Measurements from ENCODE around the gene TTLL11. TPM values are rescaled to one million over a fixed set of nuclear protein-coding genes. Genes with fewer than 3 reads are reported as not detected.

TTLL11 gene
- total and polyA plus RNA-seq, 8 donors = 5.4 to 11.6 (median 9.5) TPM

DNA sequence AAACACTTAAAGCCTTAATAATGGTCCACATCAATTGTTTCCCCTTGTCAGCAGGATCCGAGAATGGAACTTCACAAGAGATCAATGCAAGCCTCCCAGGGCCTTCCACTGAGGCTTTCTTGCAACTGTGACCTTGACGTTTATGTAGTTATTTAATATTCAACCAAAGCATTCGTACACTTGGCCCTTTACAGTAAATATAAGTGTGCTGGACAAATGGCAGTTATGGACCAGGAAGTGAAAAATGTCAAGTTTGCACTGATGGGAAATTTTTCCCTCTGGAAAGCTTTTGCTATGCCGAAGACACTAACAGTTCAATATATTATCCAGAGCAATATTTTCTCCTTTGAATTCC is 101.8 kb downstream of the TTLL11 start:
- no peak overlapping the region for H3K4me3 ChIP-seq
- TF ChIP-seq, protein P1, sequence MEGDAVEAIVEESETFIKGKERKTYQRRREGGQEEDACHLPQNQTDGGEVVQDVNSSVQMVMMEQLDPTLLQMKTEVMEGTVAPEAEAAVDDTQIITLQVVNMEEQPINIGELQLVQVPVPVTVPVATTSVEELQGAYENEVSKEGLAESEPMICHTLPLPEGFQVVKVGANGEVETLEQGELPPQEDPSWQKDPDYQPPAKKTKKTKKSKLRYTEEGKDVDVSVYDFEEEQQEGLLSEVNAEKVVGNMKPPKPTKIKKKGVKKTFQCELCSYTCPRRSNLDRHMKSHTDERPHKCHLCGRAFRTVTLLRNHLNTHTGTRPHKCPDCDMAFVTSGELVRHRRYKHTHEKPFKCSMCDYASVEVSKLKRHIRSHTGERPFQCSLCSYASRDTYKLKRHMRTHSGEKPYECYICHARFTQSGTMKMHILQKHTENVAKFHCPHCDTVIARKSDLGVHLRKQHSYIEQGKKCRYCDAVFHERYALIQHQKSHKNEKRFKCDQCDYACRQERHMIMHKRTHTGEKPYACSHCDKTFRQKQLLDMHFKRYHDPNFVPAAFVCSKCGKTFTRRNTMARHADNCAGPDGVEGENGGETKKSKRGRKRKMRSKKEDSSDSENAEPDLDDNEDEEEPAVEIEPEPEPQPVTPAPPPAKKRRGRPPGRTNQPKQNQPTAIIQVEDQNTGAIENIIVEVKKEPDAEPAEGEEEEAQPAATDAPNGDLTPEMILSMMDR (IDR thresholded peaks at IDR 0.05) = no peak
- no peaks in the 10 kb centered on the region for H3K27me3 ChIP-seq
- peaks cover 0 to 10% of the 10 kb centered on the region in 2 donors for H3K36me3 ChIP-seq
- no peaks in the 10 kb centered on the region for H3K9me3 ChIP-seq
- no peak for DNase-seq
- H3K27ac ChIP-seq = no peak overlapping the region
- intact Hi-C loops (cut with DNase I) = loop anchor here in 1 of 2 donors (5.0 kb wide), 2 partner anchors 304 to 444 kb away; no protein-coding TSS in a partner anchor
- ATAC-seq = no peak
- H3K4me1 ChIP-seq = no peaks in the 10 kb centered on the region

DNA sequence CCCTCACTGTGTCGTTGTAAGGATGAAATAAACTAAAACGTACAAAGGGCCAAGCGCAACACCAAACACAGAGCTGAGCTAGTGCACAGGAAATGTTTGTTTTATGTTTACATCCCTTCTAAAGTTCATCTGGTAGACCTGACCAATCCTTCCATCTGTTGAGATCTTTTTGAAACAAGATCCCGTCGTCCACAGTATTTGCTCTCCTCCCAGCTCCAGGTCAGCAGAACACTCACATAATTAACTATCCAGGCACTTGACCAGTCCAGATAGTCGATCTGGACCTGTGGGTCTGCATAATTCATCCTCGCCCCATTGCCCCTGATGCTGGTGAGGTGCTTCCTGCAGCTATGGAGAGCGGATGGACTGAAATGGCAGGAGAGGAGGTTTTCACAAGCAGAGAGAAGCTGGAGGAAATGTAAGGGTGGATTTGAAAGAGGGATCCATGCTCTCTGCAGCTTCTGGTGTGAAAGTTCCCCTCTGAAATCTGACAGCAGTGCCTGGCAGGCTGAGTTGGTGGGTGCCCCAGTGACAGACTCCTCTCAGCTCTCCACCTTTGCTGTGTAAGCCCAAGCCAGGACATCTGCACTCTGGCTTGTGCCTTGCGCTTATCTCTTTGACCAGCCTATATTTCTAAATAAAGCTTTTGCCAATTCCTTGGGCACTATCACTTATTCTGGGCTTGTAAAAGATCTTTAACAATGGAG is 102.4 kb downstream of the TTLL11 start:
- ATAC-seq (no peak), DNase-seq (no peak)
- intact Hi-C loops (cut with DNase I) = loop anchor here in 1 of 2 donors (5.0 kb wide), 2 partner anchors 303 to 443 kb away; no protein-coding TSS in a partner anchor

DNA sequence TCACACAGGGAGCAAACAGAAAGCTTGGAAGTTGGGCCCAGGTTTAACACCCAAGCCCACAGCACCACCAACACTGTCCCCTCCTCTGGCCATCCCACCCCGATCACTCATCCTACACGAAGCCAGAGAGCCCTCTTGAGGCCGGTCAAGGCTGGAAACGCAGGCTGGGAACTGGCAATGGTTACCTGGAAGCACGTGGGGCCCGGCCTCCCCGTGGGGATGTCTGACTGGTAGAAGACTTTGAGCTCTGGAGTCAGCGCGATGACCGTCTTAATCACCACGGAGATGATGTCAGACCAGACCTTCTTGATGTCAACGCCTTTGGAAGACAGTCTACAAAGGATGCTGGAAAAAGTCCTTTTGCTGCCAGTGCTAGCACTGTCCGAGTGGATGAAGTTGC is 104.1 kb downstream of the TTLL11 start:
- H3K4me3 ChIP-seq = no peak overlapping the region
- no peak overlapping the region for H3K27ac ChIP-seq
- no peaks in the 10 kb centered on the region for H3K9me3 ChIP-seq
- intact Hi-C loops (cut with DNase I) = no loop called here
- H3K36me3 ChIP-seq = peaks cover 0 to 10% of the 10 kb centered on the region in 2 donors
- no peaks in the 10 kb centered on the region for H3K27me3 ChIP-seq
- DNase-seq = no peak
- TF ChIP-seq, protein P1 (IDR thresholded peaks at IDR 0.05) = no peak
- ATAC-seq = no peak
- no peaks in the 10 kb centered on the region for H3K4me1 ChIP-seq

More for the DNA sequence above, 102.4 kb downstream of the TTLL11 start:
- H3K9me3 ChIP-seq = no peaks in the 10 kb centered on the region
- H3K27ac ChIP-seq = no peak overlapping the region
- H3K36me3 ChIP-seq = peaks cover 0 to 10% of the 10 kb centered on the region in 2 donors
- H3K4me3 ChIP-seq = no peak overlapping the region
- H3K4me1 ChIP-seq = no peaks in the 10 kb centered on the region
- H3K27me3 ChIP-seq = no peaks in the 10 kb centered on the region
- TF ChIP-seq, protein P1 (IDR thresholded peaks at IDR 0.05) = no peak

DNA sequence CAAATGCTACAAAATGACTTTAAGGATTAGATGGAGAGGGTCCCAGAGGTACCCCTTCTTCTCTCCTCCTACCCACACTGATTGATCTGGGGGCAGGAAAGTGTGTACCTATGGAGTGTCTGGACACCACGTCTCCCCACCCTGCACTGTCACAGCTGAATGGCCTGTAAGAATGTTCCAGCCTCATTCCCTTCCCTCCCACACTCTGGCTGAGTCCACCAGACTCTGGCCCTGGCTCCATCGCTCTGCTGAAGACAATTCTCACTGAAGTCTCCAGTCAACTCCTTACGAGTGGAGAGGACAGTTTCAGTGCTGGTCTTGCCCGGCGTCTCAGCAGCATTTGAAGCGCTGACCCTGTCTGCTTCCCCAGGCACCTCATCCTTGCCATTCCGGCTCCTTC is 105.8 kb downstream of the TTLL11 start:
- Histone ChIP-seq H3K4me3 (no peak overlapping the region), H3K4me1 (no peaks in the 10 kb centered on the region), H3K9me3 (no peaks in the 10 kb centered on the region), H3K36me3 (peaks cover 0 to 10% of the 10 kb centered on the region in 2 donors), H3K27me3 (no peaks in the 10 kb centered on the region), H3K27ac (no peak overlapping the region)
- ATAC-seq (no peak), DNase-seq (no peak)
- intact Hi-C loops (cut with DNase I) = no loop called here
- TF ChIP-seq, protein P1 (IDR thresholded peaks at IDR 0.05) = no peak

DNA sequence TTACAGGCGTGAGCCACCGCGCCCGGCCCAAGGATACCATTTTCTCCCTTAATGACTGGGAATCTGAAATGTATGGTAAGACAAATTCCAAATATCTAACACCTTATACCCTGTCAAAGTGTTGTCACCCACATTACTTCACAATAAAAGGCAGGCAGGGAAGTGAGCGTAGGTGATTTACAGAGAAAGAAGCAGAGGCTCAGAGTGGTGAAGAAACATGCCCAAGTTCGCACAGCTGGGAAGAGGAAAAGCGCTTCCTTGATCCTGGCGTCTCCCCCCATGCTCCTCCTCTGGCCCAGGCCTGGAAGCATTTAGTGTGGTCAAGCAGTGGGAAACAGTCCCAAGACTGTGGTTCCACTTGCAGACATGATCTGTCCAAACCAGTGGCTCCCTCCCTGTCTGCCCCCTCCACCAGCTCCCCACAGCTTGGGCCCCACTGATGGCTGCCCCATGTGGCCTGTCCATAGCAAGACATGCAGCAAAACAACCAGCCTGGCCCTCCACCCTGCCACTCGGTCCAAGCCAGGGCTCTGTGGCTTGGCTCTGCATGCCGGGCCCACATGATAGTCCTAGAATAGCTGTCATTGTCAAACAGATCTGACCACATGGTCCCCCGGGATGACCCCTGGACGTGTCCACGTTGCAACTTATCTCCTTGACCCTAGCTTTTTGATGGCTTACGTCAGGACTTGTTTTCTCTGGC is 107.2 kb downstream of the TTLL11 start:
- DNase-seq (peak in 1 of 4 donors; percentile 67), ATAC-seq (peak; percentile 39)
- Histone ChIP-seq H3K4me3 (no peak overlapping the region), H3K9me3 (peaks cover 0 to 3% of the 10 kb centered on the region in 2 donors), H3K27me3 (no peaks in the 10 kb centered on the region), H3K36me3 (peaks cover 0 to 10% of the 10 kb centered on the region in 2 donors), H3K4me1 (no peaks in the 10 kb centered on the region), H3K27ac (no peak overlapping the region)
- intact Hi-C loops (cut with DNase I) = no loop called here
- TF ChIP-seq, protein P1 (IDR thresholded peaks at IDR 0.05) = no peak
